IPS-15b (cell line): ENCODE results near the gene ARF1.

Experiments
- H3K27me3 ChIP-seq: one replicate; pipeline ENCODE4 v1.6.1; 2013; ENCODE audit warnings: low read length; ENCODE audit not compliant: control insufficient read depth, insufficient read depth
- H3K36me3 ChIP-seq: one replicate; pipeline ENCODE4 v1.6.1; 2013; ENCODE audit warnings: low read length; ENCODE audit not compliant: control insufficient read depth, insufficient read depth
- H3K4me1 ChIP-seq: one replicate; pipeline ENCODE4 v1.6.1; 2013; ENCODE audit warnings: mild to moderate bottlenecking, low read length; ENCODE audit not compliant: control insufficient read depth, insufficient read depth
- H3K4me3 ChIP-seq: one replicate; pipeline ENCODE4 v1.5.1; 2013; ENCODE audit warnings: low read depth, low read length
- H3K9ac ChIP-seq: one replicate; pipeline ENCODE4 v1.6.1; 2013; ENCODE audit warnings: low read depth, mild to moderate bottlenecking, low read length
- H3K9me3 ChIP-seq: one replicate; pipeline ENCODE4 v1.6.1; 2013; ENCODE audit warnings: mild to moderate bottlenecking, low read length; ENCODE audit not compliant: control insufficient read depth, insufficient read depth

The ARF1 gene

GRCh38 chr1:228094432-228095016 lies 12.0 kb downstream of the ARF1 start:
- H3K9me3 ChIP-seq = no peaks in the 10 kb centered on the region
- H3K4me3 ChIP-seq = no peak overlapping the region
- H3K4me1 ChIP-seq = no peaks in the 10 kb centered on the region
- no peak overlapping the region for H3K9ac ChIP-seq
- H3K27me3 ChIP-seq = no peaks in the 10 kb centered on the region
- peaks cover 14% of the 10 kb centered on the region for H3K36me3 ChIP-seq

- Histone ChIP-seq H3K27me3 (no peaks in the 10 kb centered on the region), H3K9me3 (no peaks in the 10 kb centered on the region), H3K9ac (no peak overlapping the region), H3K36me3 (peaks cover 14% of the 10 kb centered on the region), H3K4me1 (no peaks in the 10 kb centered on the region), H3K4me3 (no peak overlapping the region)
These were observed 12.7 kb downstream of the ARF1 start for GRCh38 chr1:228095161-228095560.

GRCh38 chr1:228095938-228096337 lies 13.4 kb downstream of the ARF1 start:
- Histone ChIP-seq H3K4me1 (no peaks in the 10 kb centered on the region), H3K9me3 (no peaks in the 10 kb centered on the region), H3K9ac (no peak overlapping the region), H3K27me3 (no peaks in the 10 kb centered on the region), H3K36me3 (peaks cover 14% of the 10 kb centered on the region), H3K4me3 (no peak overlapping the region)

- Histone ChIP-seq H3K9me3 (no peaks in the 10 kb centered on the region), H3K36me3 (peaks cover 14% of the 10 kb centered on the region), H3K4me1 (no peaks in the 10 kb centered on the region), H3K4me3 (no peak overlapping the region), H3K9ac (no peak overlapping the region), H3K27me3 (no peaks in the 10 kb centered on the region)
These were observed 14.2 kb downstream of the ARF1 start for GRCh38 chr1:228096416-228097332.

- Histone ChIP-seq H3K4me1 (no peaks in the 10 kb centered on the region), H3K36me3 (peaks cover 11% of the 10 kb centered on the region)
These were observed 15.0 kb downstream of the ARF1 start for GRCh38 chr1:228097333-228098081.

GRCh38 chr1:228098323-228098931 lies 15.9 kb downstream of the ARF1 start:
- H3K9ac ChIP-seq = no peak overlapping the region
- H3K27me3 ChIP-seq = no peaks in the 10 kb centered on the region
- H3K36me3 ChIP-seq = peaks cover 11% of the 10 kb centered on the region
- H3K4me1 ChIP-seq = no peaks in the 10 kb centered on the region
- no peak overlapping the region for H3K4me3 ChIP-seq
- H3K9me3 ChIP-seq = no peaks in the 10 kb centered on the region

More at GRCh38 chr1:228097333-228098081, 15.0 kb downstream of the ARF1 start:
- Histone ChIP-seq H3K4me3 (no peak overlapping the region), H3K27me3 (no peaks in the 10 kb centered on the region), H3K9me3 (no peaks in the 10 kb centered on the region), H3K9ac (no peak overlapping the region)

GRCh38 chr1:228099331-228099732 lies 16.8 kb downstream of the ARF1 start:
- Histone ChIP-seq H3K27me3 (no peaks in the 10 kb centered on the region), H3K9ac (no peak overlapping the region), H3K4me1 (no peaks in the 10 kb centered on the region), H3K4me3 (no peak overlapping the region), H3K36me3 (peaks cover 11% of the 10 kb centered on the region), H3K9me3 (no peaks in the 10 kb centered on the region)

- no peaks in the 10 kb centered on the region for H3K4me1 ChIP-seq
- peaks cover 11% of the 10 kb centered on the region for H3K36me3 ChIP-seq
- no peak overlapping the region for H3K4me3 ChIP-seq
- no peaks in the 10 kb centered on the region for H3K27me3 ChIP-seq
- no peak overlapping the region for H3K9ac ChIP-seq
- H3K9me3 ChIP-seq = no peaks in the 10 kb centered on the region
These were observed 18.5 kb downstream of the ARF1 start for GRCh38 chr1:228100822-228101613.

- Histone ChIP-seq H3K9ac (no peak overlapping the region), H3K36me3 (peaks cover 12% of the 10 kb centered on the region), H3K9me3 (no peaks in the 10 kb centered on the region), H3K4me3 (no peak overlapping the region), H3K27me3 (no peaks in the 10 kb centered on the region), H3K4me1 (no peaks in the 10 kb centered on the region)
These were observed 19.1 kb downstream of the ARF1 start for GRCh38 chr1:228101614-228101993.

GRCh38 chr1:228101994-228102790 lies 19.7 kb downstream of the ARF1 start:
- Histone ChIP-seq H3K4me3 (peak overlapping the region; percentile 43), H3K27me3 (no peaks in the 10 kb centered on the region), H3K9me3 (no peaks in the 10 kb centered on the region), H3K9ac (no peak overlapping the region), H3K36me3 (peaks cover 14% of the 10 kb centered on the region), H3K4me1 (no peaks in the 10 kb centered on the region)
